ENCODE results near the gene BCL2A1.
A peak's percentile ranks its signal among the peaks of the same experiment; 100 is the strongest.
"Not testable (repeated sequence)": the region's sequence is repeated elsewhere in the genome, so short reads cannot be mapped to it uniquely, and the experiment has no call there.

BCL2A1 gene

DNA sequence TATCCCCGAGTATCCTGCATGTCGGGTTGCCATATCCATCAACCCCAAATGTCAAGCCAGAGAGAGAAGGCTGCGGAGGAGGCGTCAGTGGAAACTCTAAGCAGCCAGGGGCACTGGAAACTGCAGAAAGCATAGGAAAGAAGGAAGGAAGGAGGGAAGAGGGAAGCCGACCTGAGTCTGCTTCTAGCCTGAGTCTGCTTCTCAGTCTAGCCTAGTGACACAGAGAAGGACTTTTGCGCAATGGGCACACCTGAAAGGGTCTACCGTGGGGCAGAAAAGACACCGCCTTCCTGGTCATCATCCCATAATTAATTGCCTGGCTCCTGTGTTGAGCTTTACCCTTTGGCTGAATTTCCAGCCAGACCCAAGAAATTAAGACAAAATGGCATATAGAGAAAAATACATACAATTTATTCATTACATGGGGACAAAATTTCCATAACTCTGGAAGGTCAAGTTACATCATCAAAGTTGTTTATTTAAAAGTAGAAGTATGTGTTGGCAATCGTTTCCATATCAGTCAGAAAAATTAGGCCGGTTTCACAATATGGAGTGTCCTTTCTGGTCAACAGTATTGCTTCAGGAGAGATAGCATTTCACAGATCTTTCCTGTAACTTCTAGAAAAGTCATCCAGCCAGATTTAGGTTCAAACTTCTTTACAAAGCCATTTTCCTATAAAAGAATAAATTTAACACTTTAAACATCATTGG lies 10.3 kb downstream of the BCL2A1 start:
- DNase-seq (ENCODE audit: low spot score): no peak

DNA sequence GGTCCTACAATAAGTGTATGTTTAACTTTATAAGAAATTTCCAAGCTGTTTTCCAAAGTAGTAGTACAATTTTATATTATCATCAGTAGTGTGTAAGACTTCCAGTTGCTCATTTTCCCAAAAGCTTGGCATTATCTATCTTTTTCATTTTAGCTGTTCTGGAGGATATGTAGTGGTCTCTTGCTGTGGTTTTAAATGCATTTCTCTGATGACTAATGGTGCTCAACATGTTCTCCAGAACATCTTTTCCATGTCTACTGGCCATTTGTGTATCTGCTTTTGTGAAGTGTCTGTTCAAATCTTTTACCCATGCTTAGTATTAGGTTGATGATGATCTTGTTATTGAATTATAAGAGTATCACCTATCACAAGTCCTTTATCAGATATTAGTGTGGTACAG lies 13.3 kb downstream of the BCL2A1 start:
- no peak for DNase-seq (ENCODE audit: low spot score)

DNA sequence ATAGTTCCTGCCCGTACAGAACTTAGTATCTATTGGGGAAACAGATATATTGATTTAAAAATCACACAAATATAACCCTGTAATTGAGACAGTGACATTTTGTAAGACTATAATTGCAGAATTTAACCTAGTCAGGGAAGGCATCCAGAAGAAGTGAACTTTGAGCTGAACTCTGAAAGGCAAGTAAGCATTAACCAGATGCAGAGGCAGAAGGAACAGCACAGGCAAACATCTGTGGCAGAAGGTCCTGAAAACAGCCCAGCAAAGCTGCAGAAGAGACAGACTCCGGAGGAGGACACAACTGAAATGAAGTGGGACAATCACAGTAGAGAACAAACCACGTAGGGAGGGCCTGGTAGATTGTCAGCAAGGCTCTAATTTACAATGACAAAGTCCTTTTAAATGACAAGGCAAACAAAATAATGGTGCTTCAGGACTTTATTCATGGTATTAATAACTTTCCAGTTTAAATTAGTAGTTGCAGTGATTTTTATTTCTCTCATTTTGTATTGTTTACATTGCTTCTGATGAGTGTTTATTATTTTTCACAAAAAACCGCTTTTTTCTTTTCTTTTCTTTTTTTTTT lies 14.5 kb downstream of the BCL2A1 start:
- DNase-seq (ENCODE audit: low spot score): no peak

DNA sequence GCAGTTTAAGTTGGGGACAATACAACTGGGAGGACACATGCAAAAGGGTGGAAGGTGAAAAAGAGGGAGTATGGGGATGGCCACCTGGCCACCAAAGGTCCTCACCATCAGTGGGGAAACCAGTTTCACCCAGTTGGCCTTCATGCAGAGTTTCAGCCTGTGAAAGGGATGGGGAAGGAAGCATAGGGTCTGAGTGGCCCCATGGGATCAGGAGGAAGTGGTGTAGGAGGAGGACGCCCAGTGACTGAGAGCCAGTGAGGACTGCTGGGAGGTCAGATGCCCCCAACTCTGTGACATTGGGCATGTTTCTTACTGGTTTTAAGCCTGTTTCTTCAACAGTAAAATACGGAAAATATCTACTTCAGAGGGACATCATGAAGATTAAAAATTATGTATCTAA lies 16.3 kb downstream of the BCL2A1 start:
- DNase-seq (ENCODE audit: low spot score): no peak

DNA sequence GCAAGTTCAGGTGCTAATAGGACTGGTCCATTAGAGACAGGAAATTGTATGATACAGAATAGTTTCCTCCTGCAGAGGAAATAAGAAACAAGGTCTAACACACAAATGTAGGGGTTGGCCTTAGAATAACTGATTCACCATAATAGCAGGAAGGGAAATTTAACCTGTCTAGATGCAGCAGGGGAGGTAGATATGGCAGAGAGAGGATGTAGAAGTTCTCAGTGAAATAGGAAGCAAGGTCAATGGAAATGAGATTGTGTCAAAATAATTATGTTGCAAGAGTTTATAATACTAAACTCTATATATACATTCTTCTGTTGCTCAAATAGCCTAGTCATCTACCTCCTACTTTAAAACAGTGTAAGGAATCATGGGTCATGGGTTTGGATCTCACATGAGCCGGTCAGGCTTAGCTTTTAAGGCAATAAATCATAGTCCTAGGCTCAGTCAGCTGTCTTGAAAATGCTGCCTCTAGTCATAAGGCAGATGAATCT lies 17.0 kb downstream of the BCL2A1 start:
- DNase-seq (ENCODE audit: low spot score): no peak

DNA sequence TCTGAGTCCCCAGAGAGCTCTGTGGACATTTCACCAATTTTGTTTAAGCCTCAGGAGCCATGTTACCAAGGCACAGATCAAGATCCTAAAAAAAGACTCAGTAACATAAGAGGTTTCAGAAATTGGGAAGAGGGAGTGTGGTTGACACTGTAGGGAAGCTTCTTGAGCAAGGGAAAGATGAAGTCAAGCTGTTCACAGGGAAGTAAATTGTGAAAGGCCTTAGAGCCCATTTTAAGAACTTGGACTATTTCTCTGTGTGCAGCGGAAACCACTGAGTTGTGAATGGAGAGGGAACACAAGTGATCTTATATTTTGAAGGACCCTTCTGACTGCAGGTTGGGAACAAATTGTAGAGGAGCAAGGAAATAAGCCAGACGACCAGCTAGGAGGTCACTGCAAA lies 18.7 kb downstream of the BCL2A1 start:
- no peak for DNase-seq (ENCODE audit: low spot score)

DNA sequence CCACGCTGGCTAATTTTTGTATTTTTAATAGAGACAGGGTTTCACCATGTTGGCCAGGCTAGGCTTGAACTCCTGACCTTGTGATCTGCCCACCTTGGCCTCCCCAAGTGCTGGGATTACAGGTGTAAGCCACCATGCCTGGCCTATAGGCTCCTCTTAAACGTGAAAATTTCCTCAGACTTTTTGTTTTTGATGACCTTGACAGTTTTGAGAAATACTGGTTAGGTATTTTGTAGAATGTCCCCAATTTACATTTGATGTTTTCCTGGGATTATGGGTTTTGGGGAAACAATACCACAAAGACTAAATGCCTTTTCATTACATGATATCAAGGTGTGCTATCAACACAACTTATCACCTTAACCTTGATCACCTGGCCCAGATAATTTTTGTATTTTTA lies 20.7 kb downstream of the BCL2A1 start:
- no peak for DNase-seq (ENCODE audit: low spot score)

DNA sequence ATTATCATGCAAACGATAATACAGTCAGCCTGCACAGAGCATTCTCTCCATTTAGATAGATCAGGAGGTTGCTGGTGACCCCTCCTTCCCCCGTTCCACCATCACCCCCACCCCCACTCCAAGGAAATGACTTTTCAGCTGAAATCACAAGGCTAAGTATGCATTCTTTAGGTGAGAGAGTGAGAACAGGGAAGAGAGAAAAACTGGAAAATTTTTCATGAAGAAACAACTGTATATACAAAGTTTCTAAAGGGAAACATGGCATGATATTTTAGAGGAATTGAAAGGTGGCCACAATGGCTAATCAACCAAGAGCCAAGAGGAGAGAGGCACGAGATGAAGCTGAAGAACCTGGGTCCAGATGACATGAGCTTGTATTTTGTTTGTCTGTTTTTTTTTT lies 22.2 kb downstream of the BCL2A1 start:
- no peak for DNase-seq (ENCODE audit: low spot score)

DNA sequence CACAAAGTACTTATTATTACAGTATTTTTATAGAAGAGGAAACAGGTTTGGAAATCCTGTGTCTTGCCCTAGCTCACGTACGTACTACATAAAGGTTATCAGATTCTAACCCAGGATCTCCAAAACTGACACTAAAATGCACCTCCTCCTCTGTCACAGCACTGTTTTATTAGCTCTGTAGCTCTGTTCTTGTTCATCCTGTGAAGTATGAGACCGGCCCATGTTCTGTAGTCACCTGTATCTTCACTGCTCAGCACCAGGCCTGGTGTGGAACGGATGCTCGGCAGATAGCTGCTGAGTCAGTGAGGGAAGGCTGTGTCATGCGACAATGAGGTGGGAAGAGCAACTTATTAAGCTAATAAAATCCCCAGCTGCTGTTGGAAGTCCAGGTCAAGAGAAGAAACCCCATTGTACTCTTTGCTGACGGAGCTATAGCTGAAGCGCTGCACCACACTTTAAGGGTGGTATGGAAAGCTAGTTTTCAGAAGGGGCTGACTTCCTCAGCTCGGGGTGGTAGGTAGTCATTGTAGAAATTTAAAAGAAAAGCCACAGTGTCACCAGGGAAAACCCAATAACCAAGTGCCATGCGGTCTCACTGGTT lies 22.8 kb downstream of the BCL2A1 start:
- no peak for DNase-seq (ENCODE audit: low spot score)

DNA sequence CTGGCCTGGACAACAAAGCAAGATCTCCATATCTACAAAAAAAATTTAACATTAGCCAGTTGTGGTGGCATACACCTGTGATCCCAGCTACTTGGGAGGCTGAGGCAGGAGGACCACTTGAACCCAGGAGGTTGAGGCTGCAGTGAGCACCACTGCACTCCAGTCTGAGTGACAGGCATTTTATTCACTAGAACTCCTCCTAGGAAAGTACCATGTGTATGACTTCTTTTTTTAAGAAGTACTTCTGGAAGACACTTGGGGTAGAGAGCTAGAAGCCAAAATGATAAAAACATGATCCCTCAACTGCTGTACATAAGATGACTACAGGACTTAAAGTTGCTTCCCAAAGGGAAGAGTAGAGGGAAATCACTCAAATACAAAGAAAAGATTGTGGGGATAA lies 24.0 kb downstream of the BCL2A1 start:
- DNase-seq (ENCODE audit: low spot score): no peak

DNA sequence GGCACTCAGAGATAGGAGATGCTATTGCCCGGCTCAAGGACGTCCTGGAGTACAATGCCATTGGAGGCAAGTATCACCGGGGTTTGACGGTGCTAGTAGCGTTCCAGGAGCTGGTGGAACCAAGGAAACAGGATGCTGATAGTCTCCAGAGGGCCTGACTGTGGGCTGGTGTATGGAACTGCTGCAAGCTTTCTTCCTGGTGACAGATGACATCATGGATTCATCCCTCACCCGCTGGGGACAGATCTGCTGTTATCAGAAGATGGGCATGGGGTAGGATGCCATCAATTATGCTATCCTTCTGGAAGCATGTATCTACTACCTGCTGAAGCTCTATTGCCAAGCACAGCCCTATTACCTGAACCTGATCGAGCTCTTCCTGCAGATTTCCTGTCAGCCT lies 26.4 kb downstream of the BCL2A1 start:
- DNase-seq (ENCODE audit: low spot score): no peak

DNA sequence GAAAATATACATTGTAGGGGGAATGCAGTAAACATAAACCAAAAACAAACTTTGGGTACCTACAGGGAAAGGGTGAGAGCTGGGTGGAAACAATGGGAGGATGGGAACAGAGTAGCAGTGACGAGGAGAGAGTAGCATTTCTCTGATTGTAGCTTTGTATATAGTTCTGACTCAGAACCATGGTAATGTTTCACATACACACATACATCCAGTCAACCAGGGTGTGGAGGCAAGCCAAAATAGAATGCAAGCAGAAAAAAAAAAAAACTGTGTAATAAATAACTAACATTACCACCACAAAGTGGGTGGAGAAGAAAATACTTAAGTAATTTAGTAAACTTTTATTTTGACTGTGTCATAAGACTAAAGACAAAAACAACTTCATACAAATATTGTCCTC lies 27.2 kb downstream of the BCL2A1 start:
- peak; percentile 20 for DNase-seq (ENCODE audit: low spot score)

DNA sequence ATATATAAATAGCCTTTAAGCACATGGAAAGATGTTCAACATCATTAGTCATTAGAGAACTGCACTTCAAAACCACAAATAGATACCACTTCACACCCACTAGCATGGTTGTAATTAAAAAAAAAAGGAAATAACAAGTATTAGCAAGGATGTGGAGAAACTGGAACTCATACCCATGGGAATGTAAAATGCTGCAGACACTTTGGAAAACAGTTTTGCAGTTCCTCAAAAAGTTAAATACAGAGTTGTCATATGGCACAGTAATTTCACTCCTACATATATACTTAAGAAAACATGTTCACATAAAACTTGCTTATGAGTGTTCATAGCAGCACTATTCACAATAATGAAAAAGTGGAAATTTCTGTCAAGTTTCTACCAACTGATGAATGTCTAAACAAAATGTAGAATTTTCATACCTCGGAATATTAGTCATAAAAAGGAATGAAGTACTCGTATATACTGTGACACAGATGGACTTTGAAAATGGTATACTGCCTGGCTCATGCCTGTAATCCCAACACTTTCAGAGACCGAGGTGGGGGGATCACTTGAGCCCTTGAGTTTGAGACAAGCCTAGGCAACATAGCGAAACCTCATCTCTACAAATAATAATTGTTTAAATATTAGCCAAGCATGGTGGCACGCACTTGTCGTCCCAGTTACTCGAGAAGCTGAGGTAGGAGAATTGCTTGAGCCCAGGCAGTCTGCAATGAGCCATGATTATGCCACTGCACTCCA lies 28.1 kb downstream of the BCL2A1 start:
- no peak for DNase-seq (ENCODE audit: low spot score)

DNA sequence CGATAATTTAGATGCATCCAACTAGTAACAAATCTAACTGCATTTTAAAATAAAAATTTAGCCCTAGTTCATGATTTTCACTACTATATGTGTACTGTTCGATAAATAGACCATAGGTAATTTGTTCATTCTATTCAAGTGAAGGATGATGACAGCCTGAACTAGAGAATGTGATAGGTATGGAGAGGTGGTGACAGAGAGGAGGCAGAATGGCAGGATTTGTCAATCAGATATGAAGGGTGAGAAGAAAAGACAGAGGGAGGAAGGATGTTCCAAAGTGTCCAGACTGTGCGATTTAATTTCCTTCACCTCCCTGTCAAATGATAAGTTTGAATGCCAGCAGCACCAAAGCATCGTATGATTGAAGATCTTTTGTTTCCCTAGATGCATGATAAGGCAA lies 31.6 kb downstream of the BCL2A1 start:
- no peak for DNase-seq (ENCODE audit: low spot score)

DNA sequence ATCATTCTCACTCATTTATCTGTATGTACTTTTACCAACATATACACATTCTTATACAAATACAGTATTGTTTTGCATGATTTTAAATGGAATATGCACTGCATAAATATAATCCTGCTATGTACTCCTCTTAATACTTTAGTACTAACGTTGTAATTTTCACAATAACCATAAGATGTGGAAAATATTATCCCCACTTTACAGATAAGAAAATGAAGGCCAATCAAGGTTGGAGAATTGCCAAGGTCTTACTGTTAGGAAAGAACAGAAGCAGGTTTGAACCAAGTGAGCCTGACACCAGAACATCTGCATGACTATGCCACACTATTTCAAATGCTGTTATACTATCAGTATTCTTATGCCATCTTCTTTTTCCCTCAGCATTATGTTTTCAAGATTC lies 32.9 kb downstream of the BCL2A1 start:
- no peak for DNase-seq (ENCODE audit: low spot score)

DNA sequence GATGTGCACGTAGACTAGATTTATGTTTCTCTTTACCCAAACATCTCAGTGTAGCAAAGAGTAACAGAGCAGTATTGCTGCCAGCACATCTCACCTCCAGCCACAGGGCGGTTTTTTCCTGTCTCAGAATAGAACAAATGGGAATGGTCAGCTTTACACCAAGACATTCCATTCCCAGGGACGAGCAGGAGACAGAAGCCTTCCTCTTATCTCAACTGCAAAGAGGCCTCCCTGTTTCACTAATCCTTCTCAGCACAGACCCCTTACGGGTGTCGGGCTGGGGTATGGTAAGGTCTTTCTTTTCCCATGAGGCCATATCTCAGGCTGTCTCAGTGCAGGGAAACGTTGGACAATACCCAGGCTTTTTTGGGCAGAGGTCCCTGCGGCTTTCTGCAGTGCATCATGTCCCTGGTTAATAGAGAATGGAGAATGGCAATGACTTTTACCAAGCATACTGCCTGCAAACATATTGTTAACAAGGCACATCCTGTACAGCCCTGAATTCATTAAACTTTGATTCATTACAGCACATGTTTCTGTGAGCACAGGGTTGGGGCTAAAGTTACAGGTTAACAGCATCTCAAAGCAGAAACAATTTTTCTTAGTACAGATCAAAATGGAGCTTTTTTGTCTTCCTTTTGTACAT lies 35.3 kb downstream of the BCL2A1 start:
- DNase-seq (ENCODE audit: low spot score): not testable (repeated sequence)

DNA sequence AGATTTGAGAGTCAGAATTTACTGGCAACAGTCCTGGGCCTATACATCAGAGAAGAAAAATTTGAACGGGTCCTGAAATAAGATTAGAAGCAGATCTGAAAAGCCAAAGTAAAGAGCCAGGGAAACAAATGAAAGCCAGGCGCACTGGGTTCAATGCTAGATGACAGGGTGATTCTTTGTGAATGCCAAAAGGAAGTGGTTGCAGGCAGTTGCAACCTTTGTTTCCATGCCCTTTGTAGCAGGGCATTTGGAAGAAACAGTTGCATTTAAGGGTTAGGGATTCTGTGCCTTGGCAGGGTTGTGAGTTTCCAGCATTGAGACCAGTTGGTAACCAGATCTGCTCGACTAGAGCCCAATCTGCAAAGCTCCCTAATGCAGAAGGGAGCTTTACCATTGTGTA lies 37.8 kb downstream of the BCL2A1 start:
- DNase-seq (ENCODE audit: low spot score): no peak

DNA sequence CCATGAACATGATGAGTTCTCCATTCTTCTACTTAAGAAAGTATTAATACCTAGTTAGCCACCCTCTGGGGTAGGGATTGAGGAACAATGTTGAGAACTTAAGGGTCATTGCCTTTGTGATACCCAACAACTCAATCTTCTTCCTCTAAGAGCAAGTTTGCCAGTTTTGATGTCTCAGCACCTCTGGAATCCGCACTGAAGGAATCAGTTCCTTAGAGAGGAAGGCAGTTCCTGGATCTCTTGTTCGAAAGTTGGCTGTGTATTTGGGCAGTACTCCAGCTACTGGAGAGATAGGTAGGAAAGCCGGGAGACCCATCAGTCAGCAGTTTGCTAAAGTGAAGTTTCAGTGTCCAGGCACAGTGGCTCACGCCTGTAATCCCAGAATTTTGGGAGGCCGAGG lies 38.5 kb downstream of the BCL2A1 start:
- DNase-seq (ENCODE audit: low spot score): no peak

DNA sequence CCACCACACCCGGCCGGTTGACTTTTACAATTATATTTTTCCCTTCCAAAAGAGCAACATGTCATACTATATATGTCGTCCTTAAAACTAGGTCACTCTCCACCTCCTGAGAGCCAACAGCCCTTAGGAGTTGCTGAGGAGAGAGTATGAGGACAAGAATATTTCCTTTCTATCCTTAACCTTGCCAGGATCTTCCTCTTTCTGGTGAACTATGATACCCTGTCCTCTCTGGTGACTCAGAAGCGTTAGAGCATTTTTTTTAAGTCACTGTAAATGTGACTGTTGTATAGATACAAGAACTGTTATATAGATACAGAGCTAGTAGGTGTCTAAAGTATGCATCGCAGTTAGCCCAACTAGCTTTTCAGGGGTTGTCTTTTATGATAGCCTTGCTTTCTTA lies 40.5 kb downstream of the BCL2A1 start:
- DNase-seq (ENCODE audit: low spot score): no peak

DNA sequence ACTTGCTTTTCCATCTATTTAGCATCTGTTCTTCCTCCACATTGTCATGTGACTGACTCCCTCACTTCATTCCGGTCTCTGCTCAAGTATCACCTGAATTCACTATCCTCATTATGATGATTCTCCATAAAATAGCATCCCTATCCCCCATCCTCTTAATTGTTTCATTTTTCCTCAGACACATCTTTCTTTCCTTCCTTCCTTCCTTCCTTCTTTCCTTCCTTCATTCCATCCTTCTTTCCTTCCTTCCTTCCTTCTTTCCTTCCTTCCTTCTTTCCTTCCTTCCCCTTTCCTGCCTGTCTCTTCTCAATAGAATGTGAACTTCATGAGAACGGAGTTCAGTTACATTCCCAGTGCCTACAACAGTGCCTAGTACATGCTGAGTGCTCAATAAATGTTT lies 41.6 kb downstream of the BCL2A1 start:
- DNase-seq (ENCODE audit: low spot score): no peak

DNA sequence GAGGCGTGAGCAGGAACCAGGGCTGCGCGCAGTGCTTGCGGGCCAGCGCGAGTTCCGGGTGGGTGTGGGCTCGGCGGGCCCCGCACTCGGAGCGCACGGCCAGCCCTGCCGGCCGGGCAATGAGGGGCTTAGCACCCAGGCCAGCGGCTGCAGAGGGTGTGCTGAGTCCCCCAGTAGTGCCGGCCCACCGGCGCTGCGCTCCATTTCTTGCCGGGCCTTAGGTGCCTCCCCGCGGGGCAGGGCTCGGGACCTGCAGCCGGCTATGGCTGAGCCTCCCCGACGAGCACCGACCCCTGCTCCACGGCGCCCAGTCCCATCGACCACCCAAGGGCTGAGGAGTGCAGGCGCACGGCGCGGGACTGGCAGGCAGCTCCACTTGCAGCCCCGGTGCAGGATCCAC lies 44.9 kb downstream of the BCL2A1 start:
- not testable (repeated sequence) for DNase-seq (ENCODE audit: low spot score)

DNA sequence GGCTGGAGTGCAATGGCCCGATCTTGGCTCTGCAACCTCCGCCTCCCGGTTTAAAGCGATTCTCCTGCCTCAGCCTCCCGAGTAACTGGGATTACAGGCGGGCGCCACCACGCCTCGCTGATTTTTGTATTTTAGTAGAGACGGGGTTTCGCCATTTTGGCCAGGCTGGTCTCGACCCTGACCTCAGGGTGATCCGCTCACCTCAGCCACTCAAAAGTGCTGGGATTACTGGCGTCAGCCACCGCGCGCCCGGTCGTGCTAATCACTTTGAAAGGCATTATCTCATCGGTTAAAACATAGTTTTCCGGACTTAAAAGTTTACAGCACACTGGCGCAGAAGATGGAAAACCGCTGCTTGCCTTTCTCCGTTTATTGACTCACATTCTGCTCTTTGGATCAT lies 46.6 kb downstream of the BCL2A1 start:
- no peak for DNase-seq (ENCODE audit: low spot score)

Data from AG08395 (cell line).